OCI-LY1 (cell line): ENCODE measurements around the gene IGF2R.

Experiments used
- CTCF ChIP-seq: fragments of 200-600 bp; sonication (generic), shearing (Covaris generic); IDR thresholded peaks from 2 replicates; pipeline ENCODE4 v1.5.1; 2017; ENCODE audit warnings: mild to moderate bottlenecking, antibody characterized with exemption, low read length, moderate library complexity, mixed read lengths
- EZH2 ChIP-seq: fragments of 200-600 bp; sonication (generic), shearing (Covaris generic); IDR thresholded peaks from 2 replicates; pipeline ENCODE4 v1.8.0; 2017; ENCODE audit warnings: borderline replicate concordance, mixed run types, mild to moderate bottlenecking, antibody characterized with exemption, low read length, moderate library complexity, mixed read lengths

GRCh38 chr6:159973951-159974350, 5.1 kb downstream of the IGF2R start:
- TF ChIP-seq CTCF = no peak
- no peak for TF ChIP-seq EZH2
